GM23338 (cell line): ENCODE data around the gene H19. TPM values are rescaled to one million over a fixed set of nuclear protein-coding genes. Genes with fewer than 3 reads are reported as not detected.

Experiments used
- ATAC-seq: fragments of 200-7000 bp; cut with Tn5 transposase; 3 replicates; pipeline ENCODE4 v1.9.1; 2020
- DNase-seq: peaks from one replicate; pipeline ENCODE4 v3.0.0-alpha.2; 2015; ENCODE audit warnings: low spot score
- H2AFZ ChIP-seq: fragments of 200-600 bp; sonication (generic); 2 replicates; pipeline ENCODE4 v1.8.0; 2016; ENCODE audit warnings: antibody characterized with exemption, mild to moderate bottlenecking, moderate library complexity
- H3F3A ChIP-seq: fragments of 200-600 bp; sonication (generic); replicated peaks from 2 replicates; pipeline ENCODE4 v1.8.0; 2017; ENCODE audit warnings: antibody characterized with exemption, mixed run types, low read depth
- H3K27ac ChIP-seq: fragments of 200-600 bp; sonication (generic); 2 replicates; pipeline ENCODE4 v1.6.1; 2016; ENCODE audit warnings: low read depth
- H3K27me3 ChIP-seq: fragments of 200-600 bp; sonication (generic); 2 replicates; pipeline ENCODE4 v1.8.0; 2016; ENCODE audit warnings: mild to moderate bottlenecking, mixed run types, moderate library complexity; ENCODE audit not compliant: insufficient read depth
- H3K36me3 ChIP-seq: fragments of 200-600 bp; sonication (generic); 2 replicates; pipeline ENCODE4 v1.8.0; 2016; ENCODE audit warnings: mild to moderate bottlenecking; ENCODE audit not compliant: insufficient read depth
- H3K4me1 ChIP-seq: fragments of 200-600 bp; sonication (generic); 2 replicates; pipeline ENCODE4 v1.8.0; 2016; ENCODE audit warnings: mild to moderate bottlenecking, moderate library complexity; ENCODE audit not compliant: insufficient read depth
- H3K4me2 ChIP-seq: fragments of 200-600 bp; sonication (generic); 2 replicates; pipeline ENCODE4 v1.7.1; 2017; ENCODE audit warnings: mixed run types
- H3K4me3 ChIP-seq: fragments of 200-600 bp; sonication (generic); 2 replicates; pipeline ENCODE4 v1.6.1; 2016; ENCODE audit warnings: mixed run types
- H3K79me2 ChIP-seq: fragments of 200-600 bp; sonication (generic); replicated peaks from 2 replicates; pipeline ENCODE4 v1.8.0; 2017; ENCODE audit warnings: mild to moderate bottlenecking; ENCODE audit not compliant: insufficient read depth
- H3K9me2 ChIP-seq: fragments of 200-600 bp; sonication (generic); 2 replicates; pipeline ENCODE4 v1.8.0; 2017; ENCODE audit not compliant: insufficient read depth
- H4K20me1 ChIP-seq: fragments of 200-600 bp; sonication (generic); replicated peaks from 2 replicates; pipeline ENCODE4 v1.8.0; 2017; ENCODE audit warnings: mild to moderate bottlenecking; ENCODE audit not compliant: insufficient read depth
- H3K27ac Mint-ChIP-seq: 2 replicates; pipeline ENCODE4 v1.8.0; 2020; ENCODE audit warnings: inconsistent platforms, mild to moderate bottlenecking, moderate library complexity, mixed read lengths
- H3K27me3 Mint-ChIP-seq: 3 replicates; pipeline ENCODE4 v1.8.0; 2022; ENCODE audit warnings: low read depth, mild to moderate bottlenecking, moderate library complexity, mixed read lengths, inconsistent platforms; ENCODE audit not compliant: insufficient read depth, poor library complexity
- H3K36me3 Mint-ChIP-seq: 3 replicates; pipeline ENCODE4 v1.8.0; 2021; ENCODE audit warnings: low read depth, mild to moderate bottlenecking, inconsistent platforms, moderate library complexity, mixed read lengths
- H3K4me1 Mint-ChIP-seq: 3 replicates; pipeline ENCODE4 v1.8.0; 2020; ENCODE audit warnings: mild to moderate bottlenecking, inconsistent platforms, mixed read lengths
- H3K4me3 Mint-ChIP-seq: 3 replicates; pipeline ENCODE4 v1.8.0; 2021; ENCODE audit warnings: moderate library complexity, mild to moderate bottlenecking, inconsistent platforms, mixed read lengths
- H3K9me3 Mint-ChIP-seq: 3 replicates; pipeline ENCODE4 v1.8.0; 2020; ENCODE audit warnings: moderate library complexity, mild to moderate bottlenecking, inconsistent platforms, mixed read lengths
- CREB1 ChIP-seq: fragments of 250-450 bp; sonication (Bioruptor Pico); IDR thresholded peaks from 2 replicates; pipeline ENCODE4 v1.5.0; 2020; ENCODE audit warnings: low read depth, mild to moderate bottlenecking, moderate library complexity
- CTCF ChIP-seq, 2 experiments: fragments of 200-600 bp in 1 of 2; sonication (generic) in 1 of 2; conservative IDR thresholded peaks; 2 replicates each; pipeline versions ENCODE4 v1.5.1 to v1.6.1; 2016 to 2017; ENCODE audit warnings: antibody characterized with exemption in 2 of 2, low read depth in 2 of 2, mild to moderate bottlenecking in 2 of 2, moderate library complexity in 1 of 2
- ETS1 ChIP-seq: IDR thresholded peaks from 2 replicates; pipeline ENCODE4 v1.6.1; 2016; ENCODE audit warnings: antibody characterized with exemption
- EZH2 ChIP-seq: fragments of 200-600 bp; sonication (generic); IDR thresholded peaks from one replicate; pipeline ENCODE4 v1.8.0; 2017; ENCODE audit warnings: antibody characterized with exemption, mild to moderate bottlenecking, low read depth; ENCODE audit not compliant: unreplicated experiment
- EZH2phosphoT487 ChIP-seq: fragments of 200-600 bp; sonication (generic); IDR thresholded peaks from one replicate; pipeline ENCODE4 v1.8.1; 2018; ENCODE audit warnings: antibody characterized with exemption; ENCODE audit not compliant: unreplicated experiment
- JUNB ChIP-seq: IDR thresholded peaks from one replicate; pipeline ENCODE4 v1.6.1; 2016; ENCODE audit warnings: antibody characterized with exemption; ENCODE audit not compliant: unreplicated experiment
- REST ChIP-seq: IDR thresholded peaks from one replicate; pipeline ENCODE4 v1.6.1; 2018; ENCODE audit warnings: antibody characterized with exemption; ENCODE audit not compliant: unreplicated experiment
- ZNF462 ChIP-seq: fragments of 250-450 bp; sonication (Bioruptor Pico); IDR thresholded peaks from 2 replicates; pipeline ENCODE4 v1.5.0; 2020; ENCODE audit warnings: mild to moderate bottlenecking, moderate library complexity
- polyA plus RNA-seq: library from polyadenylated mRNA; unstranded; fragments of >200 nt; fragmentation: Nextera tagmentation; extraction: Ambion mirVana; gene quantifications from 2 replicates; pipeline ENCODE4 v1.2.1, GENCODE V29; 2016
- total RNA-seq: library from RNA; depleted of rRNA; stranded (reverse); fragments of >200 nt; shearing (Covaris generic); gene quantifications from 2 replicates; pipeline ENCODE4 v1.2.3, GENCODE V29; 2014

The H19 gene
- total and polyA plus RNA-seq, 2 experiments from 2014 or later = 0.76 to 0.86 TPM

- Histone ChIP-seq H3K4me3 (no peak overlapping the region), H3K27me3 (no peaks in the 10 kb centered on the region), H3K27ac (no peak overlapping the region), H4K20me1 (no peaks in the 10 kb centered on the region), H3K36me3 (no peaks in the 10 kb centered on the region), H3F3A (no peaks in the 10 kb centered on the region), H3K4me1 (no peaks in the 10 kb centered on the region), H3K9me2 (no peaks in the 10 kb centered on the region), H2AFZ (no peak overlapping the region), H3K79me2 (no peaks in the 10 kb centered on the region), H3K4me2 (no peak overlapping the region)
- TF ChIP-seq EZH2phosphoT487 (no peak), CTCF (conservative IDR thresholded peaks at IDR 0.05; ENCODE audit: low read depth in 2 of 2) (no peak), ZNF462 (CRISPR knock-in tag) (no peak), CREB1 (CRISPR knock-in tag) (no peak), REST (no peak), JUNB (no peak), EZH2 (no peak), ETS1 (no peak)
- Mint-ChIP-seq H3K9me3 (no peaks in the 10 kb centered on the region), H3K4me3 (no peak overlapping the region), H3K27ac (no peak overlapping the region), H3K36me3 (no peaks in the 10 kb centered on the region), H3K4me1 (no peaks in the 10 kb centered on the region), H3K27me3 (no peaks in the 10 kb centered on the region)
- ATAC-seq (no peak), DNase-seq (no peak)
Observed at GRCh38 chr11:1975185-1975584, 22.5 kb downstream of the H19 start.
